ENCODE data around the gene ARL16. TPM values are rescaled to one million over a fixed set of nuclear protein-coding genes. Genes with fewer than 3 reads are reported as not detected.
A peak's percentile ranks its signal among the peaks of the same experiment; 100 is the strongest.

ARL16 gene
- total RNA-seq, 3 donors from 2014 or later: 34.9 to 44.2 (median 37.5) TPM

DNA sequence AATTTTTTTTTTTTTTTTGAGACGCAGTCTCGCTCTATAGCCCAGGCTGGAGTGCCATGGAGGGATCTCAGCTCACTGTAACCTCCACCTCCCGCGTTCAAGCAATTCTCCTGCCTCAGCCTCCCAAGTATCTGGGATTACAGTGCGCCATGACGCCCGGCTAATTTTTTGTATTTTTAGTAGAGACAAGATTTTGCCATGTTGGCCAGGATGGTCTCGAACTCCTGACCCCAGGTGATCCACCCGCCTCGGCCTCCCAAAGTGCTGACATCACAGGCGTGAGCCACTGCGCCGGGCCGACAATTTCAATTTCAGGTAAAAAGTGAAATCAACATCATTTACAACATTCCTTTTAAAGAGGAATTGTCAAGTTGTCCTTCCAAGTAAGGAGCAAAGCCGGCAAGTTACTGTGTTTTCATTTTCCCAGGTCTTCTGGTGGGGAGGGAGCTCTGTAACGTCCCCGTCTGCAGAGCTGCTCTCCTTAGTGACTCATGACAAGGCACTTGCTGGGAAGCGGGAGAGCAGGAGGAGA lies 47.6 kb downstream of the ARL16 start:
- no peaks in the 10 kb centered on the region for H3K36me3 ChIP-seq
- peak overlapping the region; percentile 91 to 96 for H3K27ac ChIP-seq
- no peaks in the 10 kb centered on the region for H3K9me3 ChIP-seq
- no peaks in the 10 kb centered on the region for H3K27me3 ChIP-seq
- H3K4me3 ChIP-seq: peak overlapping the region; percentile 92 to 95 (median 94)
- intact Hi-C loops (cut with DNase I; ENCODE audit: low total_unique reads): no loop called here
- no peak for DNase-seq (ENCODE audit: low spot score in 2 of 2)
- no peak for TF ChIP-seq POLR2AphosphoS5 (IDR thresholded peaks at IDR 0.05)
- TF ChIP-seq POLR2A (IDR thresholded peaks at IDR 0.05): no peak
- TF ChIP-seq, protein P1, sequence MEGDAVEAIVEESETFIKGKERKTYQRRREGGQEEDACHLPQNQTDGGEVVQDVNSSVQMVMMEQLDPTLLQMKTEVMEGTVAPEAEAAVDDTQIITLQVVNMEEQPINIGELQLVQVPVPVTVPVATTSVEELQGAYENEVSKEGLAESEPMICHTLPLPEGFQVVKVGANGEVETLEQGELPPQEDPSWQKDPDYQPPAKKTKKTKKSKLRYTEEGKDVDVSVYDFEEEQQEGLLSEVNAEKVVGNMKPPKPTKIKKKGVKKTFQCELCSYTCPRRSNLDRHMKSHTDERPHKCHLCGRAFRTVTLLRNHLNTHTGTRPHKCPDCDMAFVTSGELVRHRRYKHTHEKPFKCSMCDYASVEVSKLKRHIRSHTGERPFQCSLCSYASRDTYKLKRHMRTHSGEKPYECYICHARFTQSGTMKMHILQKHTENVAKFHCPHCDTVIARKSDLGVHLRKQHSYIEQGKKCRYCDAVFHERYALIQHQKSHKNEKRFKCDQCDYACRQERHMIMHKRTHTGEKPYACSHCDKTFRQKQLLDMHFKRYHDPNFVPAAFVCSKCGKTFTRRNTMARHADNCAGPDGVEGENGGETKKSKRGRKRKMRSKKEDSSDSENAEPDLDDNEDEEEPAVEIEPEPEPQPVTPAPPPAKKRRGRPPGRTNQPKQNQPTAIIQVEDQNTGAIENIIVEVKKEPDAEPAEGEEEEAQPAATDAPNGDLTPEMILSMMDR (IDR thresholded peaks at IDR 0.05): no peak
- H3K4me1 ChIP-seq: peaks cover 0 to 12% of the 10 kb centered on the region in 2 donors

DNA sequence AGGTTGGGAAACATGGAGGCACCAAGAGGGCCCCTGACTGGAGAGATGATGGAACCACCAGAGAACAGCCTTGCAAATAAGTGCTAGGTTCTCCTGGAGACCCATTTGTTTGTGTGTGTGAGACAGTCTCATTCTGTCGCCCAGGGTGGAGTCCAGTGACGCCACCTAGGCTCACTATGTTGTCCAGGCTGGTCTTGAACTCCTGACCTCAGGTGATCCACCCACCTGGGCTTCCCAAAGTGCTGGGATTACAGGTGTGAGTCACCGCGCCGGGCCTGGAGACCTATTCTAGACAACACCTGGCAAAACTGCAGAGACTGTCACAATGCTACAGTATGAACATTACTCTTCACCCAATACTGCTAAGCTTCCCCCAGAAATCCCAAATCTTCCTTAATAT lies 48.2 kb downstream of the ARL16 start:
- H3K36me3 ChIP-seq: no peaks in the 10 kb centered on the region
- H3K4me3 ChIP-seq: peak overlapping the region; percentile 92 to 95 (median 94)
- no peaks in the 10 kb centered on the region for H3K9me3 ChIP-seq
- no peak for DNase-seq (ENCODE audit: low spot score in 2 of 2)
- intact Hi-C loops (cut with DNase I; ENCODE audit: low total_unique reads): no loop called here
- no peak overlapping the region for H3K27ac ChIP-seq
- peaks cover 0 to 12% of the 10 kb centered on the region in 2 donors for H3K4me1 ChIP-seq
- H3K27me3 ChIP-seq: no peaks in the 10 kb centered on the region
- TF ChIP-seq POLR2A (IDR thresholded peaks at IDR 0.05): no peak

DNA sequence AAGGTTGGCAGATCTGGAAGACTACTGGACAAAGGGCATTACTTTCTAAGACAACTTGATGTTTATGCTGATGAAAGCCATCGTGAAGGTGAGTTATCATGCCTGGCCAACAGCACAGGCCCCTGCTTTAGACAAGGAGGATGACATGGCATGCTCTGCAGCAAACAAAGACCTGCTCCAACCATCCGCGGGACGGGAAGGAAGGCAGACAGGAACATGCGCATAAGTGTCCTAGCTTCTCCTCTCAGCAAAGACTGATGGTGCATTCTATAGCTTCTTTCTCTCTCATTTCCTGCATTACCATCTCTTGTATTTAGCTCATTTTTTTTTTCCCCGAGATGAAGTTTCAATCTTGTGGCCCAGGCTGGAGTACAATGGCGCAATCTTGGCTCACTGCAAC lies 52.1 kb downstream of the ARL16 start:
- no peak overlapping the region for H3K4me3 ChIP-seq

More for the DNA sequence above, 52.1 kb downstream of the ARL16 start:
- DNase-seq (ENCODE audit: low spot score in 2 of 2): no peak
- no peaks in the 10 kb centered on the region for H3K36me3 ChIP-seq
- no peaks in the 10 kb centered on the region for H3K9me3 ChIP-seq
- no peaks in the 10 kb centered on the region for H3K27me3 ChIP-seq
- no peak overlapping the region for H3K27ac ChIP-seq
- intact Hi-C loops (cut with DNase I; ENCODE audit: low total_unique reads): no loop called here
- peaks cover 0 to 12% of the 10 kb centered on the region in 2 donors for H3K4me1 ChIP-seq
- TF ChIP-seq, protein P1 (IDR thresholded peaks at IDR 0.05): no peak
- TF ChIP-seq POLR2A (IDR thresholded peaks at IDR 0.05): no peak

Other genes with a start within 250 kb of the ARL16 start
- 1,000 to 10,000 TPM; 2,222 to 2,764 (median 2,750) TPM for gene ACTG1, start 171.0 kb downstream of the ARL16 start, total RNA-seq
- 1 to 10 TPM in 2 of 3 donors, under 1 TPM in 1; 0.48 to 3.2 (median 1.6) TPM for gene FSCN2, start 155.4 kb downstream of the ARL16 start, total RNA-seq
- 10 to 100 TPM; 13.0 to 23.1 (median 20.6) TPM for gene FAAP100, start 131.4 kb downstream of the ARL16 start, total RNA-seq
- gene NPLOC4, start 46.7 kb downstream of the ARL16 start, total RNA-seq: 10 to 100 TPM; 56.0 to 69.0 (median 57.8) TPM
- gene TSPAN10, start 46.6 kb downstream of the ARL16 start, total RNA-seq: 1 to 10 TPM in 2 of 3 donors, under 1 TPM in 1; 0.80 to 3.5 (median 2.6) TPM
- 1 to 10 TPM in 1 of 3 donors, not detected in 2; 1.9 TPM for gene PDE6G, start 27.3 kb downstream of the ARL16 start, total RNA-seq
- 10 to 100 TPM; 34.4 to 43.6 (median 42.6) TPM for gene OXLD1, start 17.2 kb downstream of the ARL16 start, total RNA-seq
- 10 to 100 TPM in 2 of 3 donors, 1 to 10 TPM in 1; 8.6 to 14.4 (median 11.6) TPM for gene CCDC137, start 17.1 kb downstream of the ARL16 start, total RNA-seq
- gene HGS, start 214 bp upstream of the ARL16 start, total RNA-seq: 10 to 100 TPM; 61.0 to 75.0 (median 64.6) TPM
- gene MRPL12, start 19.6 kb upstream of the ARL16 start, total RNA-seq: 10 to 100 TPM; 18.4 to 32.3 (median 32.1) TPM
- gene SLC25A10, start 28.5 kb upstream of the ARL16 start, total RNA-seq: 10 to 100 TPM in 2 of 3 donors, 1 to 10 TPM in 1; 9.8 to 28.0 (median 24.4) TPM
- not detected for gene GCGR, start 120.4 kb upstream of the ARL16 start, total RNA-seq
- gene MCRIP1, start 149.5 kb upstream of the ARL16 start, total RNA-seq: 10 to 100 TPM; 51.2 to 81.0 (median 67.5) TPM
- not detected for gene PPP1R27, start 151.3 kb upstream of the ARL16 start, total RNA-seq
- 100 to 1,000 TPM; 374 to 475 (median 466) TPM for gene P4HB, start 176.7 kb upstream of the ARL16 start, total RNA-seq
- 100 to 1,000 TPM in 2 of 3 donors, 10 to 100 TPM in 1; 67.0 to 135 (median 124) TPM for gene ARHGDIA, start 187.5 kb upstream of the ARL16 start, total RNA-seq
- 10 to 100 TPM; 37.4 to 69.5 (median 50.9) TPM for gene ALYREF, start 207.8 kb upstream of the ARL16 start, total RNA-seq
- gene ANAPC11, start 207.9 kb upstream of the ARL16 start, total RNA-seq: 100 to 1,000 TPM in 2 of 3 donors, 10 to 100 TPM in 1; 99.7 to 127 (median 117) TPM
- gene NPB, start 218.4 kb upstream of the ARL16 start, total RNA-seq: 1 to 10 TPM in 1 of 3 donors, not detected in 2; 2.0 TPM
- gene PCYT2, start 227.6 kb upstream of the ARL16 start, total RNA-seq: 10 to 100 TPM; 22.9 to 69.4 (median 35.9) TPM
- 10 to 100 TPM; 20.6 to 27.2 (median 25.8) TPM for gene SIRT7, start 234.4 kb upstream of the ARL16 start, total RNA-seq
- 10 to 100 TPM; 12.3 to 15.2 (median 14.1) TPM for gene MAFG, start 243.9 kb upstream of the ARL16 start, total RNA-seq